ENCODE measurements around the gene RAB36.

RAB36 gene

DNA sequence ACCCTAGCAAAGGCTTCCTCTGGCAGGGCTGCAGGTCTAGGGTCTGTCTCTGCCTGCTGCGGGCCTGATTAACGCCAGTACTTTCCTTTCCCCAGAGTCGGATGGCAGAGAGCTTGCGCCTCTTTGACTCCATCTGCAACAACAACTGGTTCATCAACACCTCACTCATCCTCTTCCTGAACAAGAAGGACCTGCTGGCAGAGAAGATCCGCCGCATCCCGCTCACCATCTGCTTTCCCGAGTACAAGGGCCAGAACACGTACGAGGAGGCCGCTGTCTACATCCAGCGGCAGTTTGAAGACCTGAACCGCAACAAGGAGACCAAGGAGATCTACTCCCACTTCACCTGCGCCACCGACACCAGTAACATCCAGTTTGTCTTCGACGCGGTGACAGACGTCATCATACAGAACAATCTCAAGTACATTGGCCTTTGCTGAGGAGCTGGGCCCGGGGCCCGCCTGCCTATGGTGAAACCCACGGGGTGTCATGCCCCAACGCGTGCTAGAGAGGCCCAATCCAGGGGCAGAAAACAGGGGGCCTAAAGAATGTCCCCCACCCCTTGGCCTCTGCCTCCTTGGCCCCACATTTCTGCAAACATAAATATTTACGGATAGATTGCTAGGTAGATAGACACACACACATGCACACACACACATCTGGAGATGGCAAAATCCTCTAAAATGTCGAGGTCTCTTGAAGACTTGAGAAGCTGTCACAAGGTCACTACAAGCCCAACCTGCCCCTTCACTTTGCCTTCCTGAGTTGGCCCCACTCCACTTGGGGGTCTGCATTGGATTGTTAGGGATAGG, 22.1 kb upstream of the RAB36 start:
- no peaks in the 10 kb centered on the region for H3K27me3 Mint-ChIP-seq
- H3K27ac Mint-ChIP-seq: peak overlapping the region; percentile 5
- no peak overlapping the region for H3K4me3 Mint-ChIP-seq

DNA sequence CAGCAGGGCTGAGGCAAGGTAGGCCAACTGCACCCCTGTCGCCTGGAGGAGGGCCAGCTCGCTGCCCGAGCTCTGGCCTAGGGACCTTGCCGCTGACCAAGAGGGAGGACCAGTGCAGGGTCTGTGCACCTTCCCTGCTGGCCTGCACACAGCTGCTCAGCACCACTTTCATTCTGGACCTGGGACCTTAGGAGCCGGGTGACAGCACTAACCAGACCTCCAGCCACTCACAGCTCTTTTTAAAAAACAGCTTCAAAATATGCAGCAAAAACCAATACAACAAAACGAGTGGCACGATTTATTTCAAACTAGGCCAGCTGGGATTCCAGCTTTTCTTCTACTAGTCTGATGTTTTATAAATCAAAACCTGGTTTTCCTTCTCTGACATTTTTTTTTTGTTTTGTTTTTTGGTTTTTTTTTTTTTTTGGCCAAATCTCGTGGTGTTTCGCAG, 21.4 kb upstream of the RAB36 start:
- H3K27me3 Mint-ChIP-seq: no peaks in the 10 kb centered on the region
- no peaks in the 10 kb centered on the region for H3K9me3 Mint-ChIP-seq (ENCODE audit: low read depth)
- H3K4me3 Mint-ChIP-seq: no peak overlapping the region
- peaks cover 12% of the 10 kb centered on the region for H3K4me1 Mint-ChIP-seq (ENCODE audit: low read depth)
- peaks cover 4% of the 10 kb centered on the region for H3K36me3 Mint-ChIP-seq
- no peak overlapping the region for H3K27ac Mint-ChIP-seq

More for the DNA sequence above, 22.1 kb upstream of the RAB36 start:
- no peaks in the 10 kb centered on the region for H3K9me3 Mint-ChIP-seq (ENCODE audit: low read depth)
- peaks cover 12% of the 10 kb centered on the region for H3K4me1 Mint-ChIP-seq (ENCODE audit: low read depth)
- peaks cover 4% of the 10 kb centered on the region for H3K36me3 Mint-ChIP-seq

GRCh38 chr22:23124611-23125511, 20.4 kb upstream of the RAB36 start:
- peaks cover 5% of the 10 kb centered on the region for H3K4me1 Mint-ChIP-seq (ENCODE audit: low read depth)
- H3K36me3 Mint-ChIP-seq: peaks cover 2% of the 10 kb centered on the region
- no peak overlapping the region for H3K27ac Mint-ChIP-seq
- H3K27me3 Mint-ChIP-seq: no peaks in the 10 kb centered on the region
- H3K9me3 Mint-ChIP-seq (ENCODE audit: low read depth): no peaks in the 10 kb centered on the region
- no peak overlapping the region for H3K4me3 Mint-ChIP-seq

GRCh38 chr22:23125512-23126103, 19.7 kb upstream of the RAB36 start:
- Mint-ChIP-seq H3K27ac (no peak overlapping the region), H3K4me1 (ENCODE audit: low read depth) (peaks cover 2% of the 10 kb centered on the region), H3K27me3 (no peaks in the 10 kb centered on the region), H3K9me3 (ENCODE audit: low read depth) (no peaks in the 10 kb centered on the region), H3K4me3 (no peak overlapping the region), H3K36me3 (no peaks in the 10 kb centered on the region)

GRCh38 chr22:23126165-23127054, 18.9 kb upstream of the RAB36 start:
- Mint-ChIP-seq H3K4me1 (ENCODE audit: low read depth) (no peaks in the 10 kb centered on the region), H3K9me3 (ENCODE audit: low read depth) (no peaks in the 10 kb centered on the region), H3K27me3 (no peaks in the 10 kb centered on the region), H3K4me3 (no peak overlapping the region), H3K36me3 (no peaks in the 10 kb centered on the region), H3K27ac (no peak overlapping the region)

DNA sequence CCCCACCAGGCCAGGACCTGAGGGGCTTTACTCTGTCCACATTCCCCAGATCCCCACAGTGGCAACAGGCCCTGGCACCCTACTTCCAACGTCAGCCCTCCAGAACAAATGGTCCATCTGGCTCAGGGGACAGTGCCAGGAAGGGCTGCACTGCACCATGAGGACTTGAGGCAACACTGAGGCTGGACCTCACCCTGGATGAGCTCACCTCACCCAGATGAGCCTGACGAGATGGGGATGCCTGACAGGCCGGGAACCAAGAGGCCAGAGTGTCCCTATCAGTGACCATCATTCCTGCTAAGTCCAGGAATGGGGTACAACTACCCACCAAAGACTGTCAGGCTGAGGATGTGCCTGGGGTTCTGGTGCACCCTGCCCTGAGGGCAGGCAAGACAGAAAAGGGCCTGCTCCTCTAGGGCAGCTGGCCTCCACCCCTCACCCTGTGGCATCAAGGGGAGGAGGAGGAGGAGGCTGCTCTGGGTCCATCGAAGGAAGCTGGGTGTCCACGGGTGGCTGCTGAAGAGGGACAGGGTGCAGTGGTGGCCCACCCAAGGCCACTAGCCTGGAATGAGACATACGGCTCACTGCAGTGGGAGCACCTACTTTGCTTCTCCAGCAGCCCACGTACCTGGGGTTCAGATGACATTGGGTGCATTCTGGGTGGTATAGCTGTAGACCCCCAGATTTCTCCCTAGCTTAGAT, 18.1 kb upstream of the RAB36 start:
- Mint-ChIP-seq H3K9me3 (ENCODE audit: low read depth) (no peaks in the 10 kb centered on the region), H3K4me3 (no peak overlapping the region), H3K4me1 (ENCODE audit: low read depth) (no peaks in the 10 kb centered on the region), H3K36me3 (no peaks in the 10 kb centered on the region), H3K27ac (no peak overlapping the region), H3K27me3 (no peaks in the 10 kb centered on the region)

DNA sequence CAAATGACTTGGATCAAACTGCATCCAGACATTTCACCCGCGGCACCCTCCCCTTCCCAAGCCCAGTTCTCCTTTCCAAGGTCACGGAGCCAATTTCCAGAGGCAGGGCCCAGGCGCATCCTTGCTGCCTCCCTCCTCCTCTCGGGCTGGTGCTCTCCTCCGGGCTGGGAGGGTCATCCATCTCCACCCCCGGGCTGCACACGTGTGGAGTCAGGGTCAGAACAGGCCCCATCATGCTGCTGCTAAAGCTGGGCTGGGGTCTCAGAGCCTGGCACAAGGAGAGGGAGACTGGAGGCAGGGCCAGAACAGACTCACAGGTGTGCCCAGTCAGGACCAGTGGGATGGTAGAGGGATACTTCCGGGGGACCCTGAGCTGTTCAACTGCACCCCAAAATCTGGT, 17.5 kb upstream of the RAB36 start:
- H3K36me3 Mint-ChIP-seq: no peaks in the 10 kb centered on the region
- no peaks in the 10 kb centered on the region for H3K4me1 Mint-ChIP-seq (ENCODE audit: low read depth)
- H3K27ac Mint-ChIP-seq: no peak overlapping the region
- no peaks in the 10 kb centered on the region for H3K9me3 Mint-ChIP-seq (ENCODE audit: low read depth)
- H3K27me3 Mint-ChIP-seq: no peaks in the 10 kb centered on the region
- H3K4me3 Mint-ChIP-seq: no peak overlapping the region

GRCh38 chr22:23128269-23129108, 16.8 kb upstream of the RAB36 start:
- Mint-ChIP-seq H3K27me3 (no peaks in the 10 kb centered on the region), H3K27ac (no peak overlapping the region), H3K4me3 (no peak overlapping the region), H3K36me3 (no peaks in the 10 kb centered on the region), H3K9me3 (ENCODE audit: low read depth) (no peaks in the 10 kb centered on the region), H3K4me1 (ENCODE audit: low read depth) (no peaks in the 10 kb centered on the region)

GRCh38 chr22:23129149-23129548, 16.1 kb upstream of the RAB36 start:
- no peak overlapping the region for H3K27ac Mint-ChIP-seq
- H3K9me3 Mint-ChIP-seq (ENCODE audit: low read depth): no peaks in the 10 kb centered on the region
- H3K4me3 Mint-ChIP-seq: no peak overlapping the region
- H3K4me1 Mint-ChIP-seq (ENCODE audit: low read depth): no peaks in the 10 kb centered on the region
- H3K27me3 Mint-ChIP-seq: no peaks in the 10 kb centered on the region
- no peaks in the 10 kb centered on the region for H3K36me3 Mint-ChIP-seq

DNA sequence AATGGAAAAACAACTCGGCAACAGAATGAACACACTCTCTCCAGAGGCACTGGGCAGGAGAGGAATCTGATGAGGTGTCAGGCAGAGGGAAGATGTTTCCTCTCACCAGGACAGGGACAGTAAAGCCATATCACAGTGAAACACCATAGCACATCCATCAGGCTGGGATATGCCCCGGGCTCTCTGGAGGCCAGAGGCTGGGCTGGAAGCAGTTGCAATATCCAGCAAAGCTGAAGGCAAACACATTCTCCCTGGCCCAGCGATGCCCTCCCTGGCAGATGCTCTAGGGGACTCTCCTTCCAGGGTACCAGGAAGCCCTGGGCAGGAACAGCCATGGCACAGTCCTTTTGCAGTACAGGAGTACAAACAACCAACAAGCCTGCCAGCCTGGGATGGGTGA, 14.6 kb upstream of the RAB36 start:
- no peaks in the 10 kb centered on the region for H3K36me3 Mint-ChIP-seq
- peak overlapping the region; percentile 10 for H3K27ac Mint-ChIP-seq
- no peaks in the 10 kb centered on the region for H3K4me1 Mint-ChIP-seq (ENCODE audit: low read depth)
- H3K4me3 Mint-ChIP-seq: no peak overlapping the region
- no peaks in the 10 kb centered on the region for H3K27me3 Mint-ChIP-seq
- H3K9me3 Mint-ChIP-seq (ENCODE audit: low read depth): no peaks in the 10 kb centered on the region

DNA sequence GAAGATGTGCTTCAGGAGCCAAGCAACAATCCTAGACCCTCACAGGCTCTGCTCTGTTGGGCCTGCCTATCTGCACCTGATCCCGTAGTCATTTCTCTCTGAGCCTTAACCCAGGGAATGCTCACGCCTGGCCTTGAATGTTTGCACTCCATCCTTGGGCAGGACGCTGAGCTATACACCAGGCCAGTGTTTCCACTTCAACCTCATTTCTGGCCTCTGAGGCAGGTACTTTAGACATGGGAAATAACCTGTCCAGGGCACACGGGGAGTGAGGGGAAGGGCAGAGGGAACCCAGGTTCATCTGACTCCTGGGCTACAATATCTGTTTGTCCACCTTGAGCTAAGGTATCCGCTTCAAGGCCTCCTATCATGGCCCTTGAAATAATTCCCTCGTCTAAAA, 13.3 kb upstream of the RAB36 start:
- H3K4me1 Mint-ChIP-seq (ENCODE audit: low read depth): peaks cover 3% of the 10 kb centered on the region
- no peaks in the 10 kb centered on the region for H3K9me3 Mint-ChIP-seq (ENCODE audit: low read depth)
- H3K27ac Mint-ChIP-seq: no peak overlapping the region
- no peaks in the 10 kb centered on the region for H3K27me3 Mint-ChIP-seq
- no peak overlapping the region for H3K4me3 Mint-ChIP-seq
- H3K36me3 Mint-ChIP-seq: no peaks in the 10 kb centered on the region

- H3K36me3 Mint-ChIP-seq: no peaks in the 10 kb centered on the region
- H3K9me3 Mint-ChIP-seq (ENCODE audit: low read depth): no peaks in the 10 kb centered on the region
- H3K27me3 Mint-ChIP-seq: no peaks in the 10 kb centered on the region
- peaks cover 9% of the 10 kb centered on the region for H3K4me1 Mint-ChIP-seq (ENCODE audit: low read depth)
- H3K4me3 Mint-ChIP-seq: no peak overlapping the region
- H3K27ac Mint-ChIP-seq: no peak overlapping the region
Measured at GRCh38 chr22:23132376-23133091, 12.7 kb upstream of the RAB36 start.

- Mint-ChIP-seq H3K36me3 (no peaks in the 10 kb centered on the region), H3K4me3 (no peak overlapping the region), H3K4me1 (ENCODE audit: low read depth) (peaks cover 22% of the 10 kb centered on the region), H3K9me3 (ENCODE audit: low read depth) (no peaks in the 10 kb centered on the region), H3K27me3 (no peaks in the 10 kb centered on the region), H3K27ac (no peak overlapping the region)
Measured at GRCh38 chr22:23133922-23134321, 11.4 kb upstream of the RAB36 start.

Measured in activated naive CD8-positive, alpha-beta T cell (primary cell).